ENCODE results near the gene SLC17A4.

- TF ChIP-seq POLR2A (IDR thresholded peaks at IDR 0.05) (no peak), CTCF (IDR thresholded peaks at IDR 0.05) (no peak)
These were observed 46.9 kb downstream of the SLC17A4 start for GRCh38 chr6:25801436-25801835.
